Measurements from ENCODE around the gene TNFRSF13B.

The TNFRSF13B gene

DNA sequence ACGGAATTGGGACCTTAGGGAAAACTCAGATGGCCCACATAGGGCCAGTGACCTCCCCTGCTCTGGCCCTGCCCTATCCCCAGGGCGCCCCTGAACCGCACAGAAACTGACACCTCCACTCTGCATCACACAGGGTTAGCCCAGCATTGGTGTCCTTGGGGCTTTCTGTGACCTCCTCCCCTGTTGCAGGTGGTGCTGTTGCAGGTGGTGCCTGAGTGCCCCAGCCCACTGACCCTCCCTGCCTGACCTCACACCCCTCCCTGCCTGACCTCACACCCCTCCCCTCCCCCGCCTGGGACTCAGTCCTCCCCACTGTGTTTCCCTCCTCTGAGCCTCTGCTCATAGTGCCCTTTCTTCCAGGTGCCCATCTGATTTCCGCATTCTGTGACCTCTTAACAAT, 21.4 kb downstream of the TNFRSF13B start:
- H3K9me3 ChIP-seq (ENCODE audit: severe bottlenecking), result peaks cover 7% of the 10 kb centered on the region
- H3K4me3 ChIP-seq (ENCODE audit: low read depth, low read length), result no peak overlapping the region
- no peak for DNase-seq
- TF ChIP-seq, protein P1, sequence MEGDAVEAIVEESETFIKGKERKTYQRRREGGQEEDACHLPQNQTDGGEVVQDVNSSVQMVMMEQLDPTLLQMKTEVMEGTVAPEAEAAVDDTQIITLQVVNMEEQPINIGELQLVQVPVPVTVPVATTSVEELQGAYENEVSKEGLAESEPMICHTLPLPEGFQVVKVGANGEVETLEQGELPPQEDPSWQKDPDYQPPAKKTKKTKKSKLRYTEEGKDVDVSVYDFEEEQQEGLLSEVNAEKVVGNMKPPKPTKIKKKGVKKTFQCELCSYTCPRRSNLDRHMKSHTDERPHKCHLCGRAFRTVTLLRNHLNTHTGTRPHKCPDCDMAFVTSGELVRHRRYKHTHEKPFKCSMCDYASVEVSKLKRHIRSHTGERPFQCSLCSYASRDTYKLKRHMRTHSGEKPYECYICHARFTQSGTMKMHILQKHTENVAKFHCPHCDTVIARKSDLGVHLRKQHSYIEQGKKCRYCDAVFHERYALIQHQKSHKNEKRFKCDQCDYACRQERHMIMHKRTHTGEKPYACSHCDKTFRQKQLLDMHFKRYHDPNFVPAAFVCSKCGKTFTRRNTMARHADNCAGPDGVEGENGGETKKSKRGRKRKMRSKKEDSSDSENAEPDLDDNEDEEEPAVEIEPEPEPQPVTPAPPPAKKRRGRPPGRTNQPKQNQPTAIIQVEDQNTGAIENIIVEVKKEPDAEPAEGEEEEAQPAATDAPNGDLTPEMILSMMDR (IDR thresholded peaks at IDR 0.05; ENCODE audit: low read depth, low read length), result no peak
- H3K36me3 ChIP-seq, result no peaks in the 10 kb centered on the region
- H3K27me3 ChIP-seq (ENCODE audit: insufficient read depth, low read depth, severe bottlenecking), result no peaks in the 10 kb centered on the region
- H3K27ac ChIP-seq, result no peak overlapping the region

DNA sequence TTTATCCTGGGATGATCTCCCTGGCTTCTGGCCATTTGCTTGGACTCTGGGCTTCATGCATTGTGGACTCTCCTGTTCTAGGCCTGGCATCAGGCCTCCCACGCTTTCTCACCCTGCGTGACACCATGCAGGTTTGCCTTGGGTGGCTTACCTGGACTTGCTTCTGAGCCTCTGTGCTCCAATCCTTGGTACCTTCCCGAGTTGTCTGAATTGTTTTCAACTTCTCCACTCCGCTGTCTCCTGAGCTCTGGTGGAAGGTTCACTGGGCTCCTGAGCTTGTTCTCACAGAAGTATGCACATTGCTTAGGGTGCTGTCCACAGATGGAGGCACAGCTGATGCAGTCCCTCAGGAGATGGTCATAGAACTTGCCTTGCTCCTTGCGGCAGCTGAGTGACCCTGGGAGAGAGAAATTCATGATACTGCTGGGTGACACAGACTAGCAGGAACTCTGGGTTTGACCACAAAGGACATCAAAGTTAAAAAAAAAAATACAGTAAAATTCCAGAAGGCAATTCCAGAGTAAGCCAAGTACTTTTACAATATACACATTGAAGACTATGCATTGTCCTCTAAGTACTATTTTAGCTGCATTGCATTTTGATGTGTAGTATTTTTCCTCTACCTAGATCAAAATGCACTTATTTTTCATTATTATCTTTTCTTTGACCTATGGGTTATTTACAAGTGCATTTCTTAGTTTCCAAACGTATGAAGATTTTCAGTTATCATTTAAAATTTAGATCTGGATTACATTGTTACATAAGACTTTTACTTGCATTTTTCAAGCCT, 23.1 kb downstream of the TNFRSF13B start:
- Histone ChIP-seq H3K27ac (no peak overlapping the region), H3K4me3 (ENCODE audit: low read depth, low read length) (no peak overlapping the region), H3K36me3 (no peaks in the 10 kb centered on the region), H3K9me3 (ENCODE audit: severe bottlenecking) (peaks cover 7% of the 10 kb centered on the region), H3K27me3 (ENCODE audit: insufficient read depth, low read depth, severe bottlenecking) (no peaks in the 10 kb centered on the region)
- no peak for DNase-seq
- TF ChIP-seq, protein P1 (IDR thresholded peaks at IDR 0.05; ENCODE audit: low read depth, low read length), result no peak

DNA sequence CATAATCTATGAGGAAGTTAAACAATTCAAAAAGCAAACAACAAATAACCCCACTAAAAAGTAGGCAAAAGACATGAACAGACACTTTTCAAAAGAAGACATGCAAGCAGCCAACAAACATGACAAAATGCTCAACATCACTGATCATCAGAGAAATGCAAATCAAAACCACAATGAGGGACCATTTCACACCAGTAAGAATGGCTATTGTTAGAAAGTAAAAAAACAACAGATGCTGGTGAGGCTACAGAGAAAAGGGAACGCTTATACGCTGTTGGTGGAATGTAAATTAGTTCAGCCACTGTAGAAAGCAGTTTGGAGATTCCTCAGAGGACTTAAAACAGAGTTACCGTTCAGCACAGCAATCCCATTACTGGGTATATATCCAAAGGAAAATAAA, 24.4 kb downstream of the TNFRSF13B start:
- Histone ChIP-seq H3K36me3 (no peaks in the 10 kb centered on the region), H3K27me3 (ENCODE audit: insufficient read depth, low read depth, severe bottlenecking) (no peaks in the 10 kb centered on the region), H3K4me3 (ENCODE audit: low read depth, low read length) (no peak overlapping the region), H3K27ac (no peak overlapping the region), H3K9me3 (ENCODE audit: severe bottlenecking) (peaks cover 7% of the 10 kb centered on the region)
- TF ChIP-seq, protein P1 (IDR thresholded peaks at IDR 0.05; ENCODE audit: low read depth, low read length), result no peak
- no peak for DNase-seq

DNA sequence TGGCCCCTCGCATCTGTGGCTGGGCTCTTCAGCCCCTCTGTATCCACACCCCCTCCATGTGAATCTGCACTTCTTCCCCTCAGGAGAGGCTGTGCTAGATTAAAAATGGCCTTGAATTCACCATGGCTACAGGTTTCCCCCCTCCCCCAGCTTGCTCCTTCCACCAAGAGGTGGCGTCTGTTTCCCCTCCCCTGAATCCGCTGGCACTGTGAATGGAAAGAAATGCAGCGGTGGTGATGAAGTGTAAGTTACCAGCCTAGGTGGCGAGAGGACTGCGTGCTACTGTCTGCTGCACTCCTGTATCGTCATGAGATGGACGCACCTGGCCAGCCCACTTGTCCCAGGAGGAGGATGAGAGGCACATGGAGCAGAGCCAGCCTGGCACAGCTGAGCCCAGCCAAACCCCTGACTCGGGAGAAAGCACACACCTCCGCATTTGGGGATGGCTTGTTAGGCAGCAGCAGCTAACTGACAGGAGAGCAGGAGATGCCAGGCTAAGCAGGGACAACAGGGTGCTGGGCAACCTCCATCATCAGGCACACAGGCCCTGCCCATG, 26.2 kb downstream of the TNFRSF13B start:
- no peak overlapping the region for H3K27ac ChIP-seq
- peaks cover 7% of the 10 kb centered on the region for H3K9me3 ChIP-seq (ENCODE audit: severe bottlenecking)
- H3K27me3 ChIP-seq (ENCODE audit: insufficient read depth, low read depth, severe bottlenecking), result no peaks in the 10 kb centered on the region
- TF ChIP-seq, protein P1 (IDR thresholded peaks at IDR 0.05; ENCODE audit: low read depth, low read length), result peak; percentile 54
- peak; percentile 59 for DNase-seq
- no peak overlapping the region for H3K4me3 ChIP-seq (ENCODE audit: low read depth, low read length)
- H3K36me3 ChIP-seq, result no peaks in the 10 kb centered on the region

DNA sequence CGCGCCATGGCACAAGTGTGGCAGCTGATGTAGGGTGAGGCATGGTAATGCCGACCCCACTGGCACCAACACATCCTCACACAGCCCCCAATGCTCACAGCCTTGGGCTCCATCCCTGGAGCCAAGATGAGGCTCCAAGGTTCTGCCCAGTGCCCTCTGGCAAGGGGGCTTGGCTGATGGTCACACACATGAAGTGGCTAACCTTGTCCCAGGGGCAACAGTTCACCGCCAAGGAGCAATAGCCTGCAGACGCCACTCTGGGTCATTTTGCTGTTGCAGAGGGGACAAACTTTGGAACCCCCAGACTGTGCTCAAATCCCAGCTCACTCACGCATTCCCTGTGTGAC, 26.8 kb downstream of the TNFRSF13B start:
- Histone ChIP-seq H3K27ac (no peak overlapping the region), H3K9me3 (ENCODE audit: severe bottlenecking) (peaks cover 7% of the 10 kb centered on the region), H3K4me3 (ENCODE audit: low read depth, low read length) (no peak overlapping the region), H3K27me3 (ENCODE audit: insufficient read depth, low read depth, severe bottlenecking) (no peaks in the 10 kb centered on the region), H3K36me3 (no peaks in the 10 kb centered on the region)
- TF ChIP-seq, protein P1 (IDR thresholded peaks at IDR 0.05; ENCODE audit: low read depth, low read length), result no peak
- DNase-seq, result no peak

Measured in WERI-Rb-1 (cell line).